Astrocyte (in vitro differentiated cells and primary cell): ENCODE results near the gene CRLF1. TPM values are rescaled to one million over a fixed set of nuclear protein-coding genes. Genes with fewer than 3 reads are reported as not detected.
A peak's percentile ranks its signal among the peaks of the same experiment; 100 is the strongest.

Source experiments
- DNase-seq: peaks from one replicate; pipeline ENCODE4 v3.0.0-alpha.2; 2010; ENCODE audit warnings: low read depth
- FAIRE-seq: peaks from 2 replicates; lab custom pipeline; 2011; peaks lifted over from hg19 to GRCh38; lab: Jason Lieb, UNC
- H2AFZ ChIP-seq: 2 replicates; pipeline ENCODE4 v1.6.0; 2012; ENCODE audit warnings: low read depth, low read length, inconsistent platforms
- H3K27ac ChIP-seq: 2 replicates; pipeline ENCODE4 v1.5.1; 2011; ENCODE audit warnings: low read depth, low read length, inconsistent platforms
- H3K27me3 ChIP-seq: 2 replicates; pipeline ENCODE4 v1.6.0; 2011; ENCODE audit warnings: low read length, inconsistent platforms; ENCODE audit not compliant: insufficient read depth
- H3K36me3 ChIP-seq: 2 replicates; pipeline ENCODE4 v1.5.1; 2011; ENCODE audit warnings: low read length, inconsistent platforms; ENCODE audit not compliant: insufficient read depth
- H3K4me1 ChIP-seq: 2 replicates; pipeline ENCODE4 v1.5.1; 2011; ENCODE audit warnings: low read length, inconsistent platforms; ENCODE audit not compliant: insufficient read depth
- H3K4me2 ChIP-seq: 2 replicates; pipeline ENCODE4 v1.6.0; 2012; ENCODE audit warnings: low read length, inconsistent platforms
- H3K4me3 ChIP-seq: 2 replicates; pipeline ENCODE4 v1.5.1; 2011; ENCODE audit warnings: low read depth, mild to moderate bottlenecking, low read length, inconsistent platforms; ENCODE audit not compliant: insufficient read depth
- H3K79me2 ChIP-seq: 2 replicates; pipeline ENCODE4 v1.6.0; 2012; ENCODE audit warnings: mild to moderate bottlenecking, low read length, inconsistent platforms; ENCODE audit not compliant: insufficient read depth
- H3K9ac ChIP-seq: 2 replicates; pipeline ENCODE4 v1.6.0; 2012; ENCODE audit warnings: mild to moderate bottlenecking, low read length, inconsistent platforms
- H3K9me3 ChIP-seq: 2 replicates; pipeline ENCODE4 v1.5.1; 2012; ENCODE audit warnings: low read depth, mild to moderate bottlenecking, low read length, inconsistent platforms; ENCODE audit not compliant: insufficient read depth
- H4K20me1 ChIP-seq: 2 replicates; pipeline ENCODE4 v1.6.0; 2012; ENCODE audit warnings: low read length, inconsistent platforms; ENCODE audit not compliant: insufficient read depth
- H3K27ac Mint-ChIP-seq: one replicate; pipeline ENCODE4 v1.8.0; 2021; ENCODE audit warnings: mild to moderate bottlenecking, mixed read lengths; ENCODE audit not compliant: unreplicated experiment
- H3K27me3 Mint-ChIP-seq: one replicate; pipeline ENCODE4 v1.8.0; 2021; ENCODE audit warnings: low read depth, mixed read lengths; ENCODE audit not compliant: unreplicated experiment
- H3K36me3 Mint-ChIP-seq: one replicate; pipeline ENCODE4 v1.8.0; 2021; ENCODE audit warnings: low read depth, mixed read lengths; ENCODE audit not compliant: unreplicated experiment
- H3K4me1 Mint-ChIP-seq: one replicate; pipeline ENCODE4 v1.8.0; 2021; ENCODE audit warnings: low read depth, mixed read lengths; ENCODE audit not compliant: unreplicated experiment
- H3K4me3 Mint-ChIP-seq: one replicate; pipeline ENCODE4 v1.8.0; 2021; ENCODE audit warnings: mild to moderate bottlenecking, moderate library complexity, mixed read lengths; ENCODE audit not compliant: unreplicated experiment
- H3K9me3 Mint-ChIP-seq: one replicate; pipeline ENCODE4 v1.8.0; 2021; ENCODE audit warnings: mild to moderate bottlenecking, mixed read lengths; ENCODE audit not compliant: unreplicated experiment
- CTCF ChIP-seq: IDR thresholded peaks from 2 replicates; pipeline ENCODE4 v1.5.1; 2011; ENCODE audit warnings: low read depth, mild to moderate bottlenecking, inconsistent platforms, low read length, moderate library complexity; ENCODE audit not compliant: insufficient read depth
- EZH2 ChIP-seq: IDR thresholded peaks from 2 replicates; pipeline ENCODE4 v1.6.1; 2012; ENCODE audit warnings: mild to moderate bottlenecking, low read length, inconsistent platforms; ENCODE audit not compliant: insufficient read depth
- total RNA-seq: library from RNA; stranded (reverse); gene quantifications from 2 replicates; pipeline ENCODE4 v1.2.1, GENCODE V29; 2021

CRLF1 gene
- total RNA-seq, 1 donor from 2014 or later = 18.5 TPM

GRCh38 chr19:18654469-18654868, 47.9 kb upstream of the CRLF1 start:
- Histone ChIP-seq H3K79me2 (no peaks in the 10 kb centered on the region), H3K4me3 (no peak overlapping the region), H3K9me3 (no peaks in the 10 kb centered on the region), H3K4me2 (no peak overlapping the region), H3K27ac (no peak overlapping the region), H2AFZ (no peak overlapping the region), H3K9ac (no peak overlapping the region), H3K36me3 (no peaks in the 10 kb centered on the region), H4K20me1 (peaks cover 29% of the 10 kb centered on the region), H3K4me1 (peaks cover 44% of the 10 kb centered on the region), H3K27me3 (no peaks in the 10 kb centered on the region)
- DNase-seq (no peak), FAIRE-seq (no peak)
- H3K4me3 Mint-ChIP-seq = no peak overlapping the region
- no peak overlapping the region for H3K27ac Mint-ChIP-seq
- H3K9me3 Mint-ChIP-seq = no peaks in the 10 kb centered on the region
- peaks cover 30% of the 10 kb centered on the region for H3K4me1 Mint-ChIP-seq
- H3K36me3 Mint-ChIP-seq = peaks cover 6% of the 10 kb centered on the region
- peaks cover 4% of the 10 kb centered on the region for H3K27me3 Mint-ChIP-seq
- TF ChIP-seq EZH2 (no peak), CTCF (no peak)

- Mint-ChIP-seq H3K36me3 (peaks cover 6% of the 10 kb centered on the region), H3K9me3 (no peaks in the 10 kb centered on the region), H3K4me1 (peaks cover 29% of the 10 kb centered on the region), H3K27ac (no peak overlapping the region), H3K4me3 (no peak overlapping the region), H3K27me3 (peaks cover 6% of the 10 kb centered on the region)
- H2AFZ ChIP-seq = no peak overlapping the region
- no peaks in the 10 kb centered on the region for H3K27me3 ChIP-seq
- no peak for TF ChIP-seq CTCF
- no peak for TF ChIP-seq EZH2
- no peaks in the 10 kb centered on the region for H3K36me3 ChIP-seq
- FAIRE-seq (no peak), DNase-seq (no peak)
- H4K20me1 ChIP-seq = peaks cover 35% of the 10 kb centered on the region
- no peak overlapping the region for H3K4me3 ChIP-seq
- H3K4me1 ChIP-seq = peaks cover 45% of the 10 kb centered on the region
- H3K9me3 ChIP-seq = no peaks in the 10 kb centered on the region
- H3K79me2 ChIP-seq = no peaks in the 10 kb centered on the region
- H3K4me2 ChIP-seq = no peak overlapping the region
- no peak overlapping the region for H3K9ac ChIP-seq
- H3K27ac ChIP-seq = no peak overlapping the region
Measured at GRCh38 chr19:18653853-18654252, 47.3 kb upstream of the CRLF1 start.

- H3K9me3 Mint-ChIP-seq = peaks cover 1% of the 10 kb centered on the region
- peak overlapping the region; percentile 75 for H3K27ac Mint-ChIP-seq
- peaks cover 6% of the 10 kb centered on the region for H3K36me3 Mint-ChIP-seq
- no peak overlapping the region for H3K4me3 ChIP-seq
- H3K9ac ChIP-seq = no peak overlapping the region
- H3K27me3 ChIP-seq = no peaks in the 10 kb centered on the region
- H3K4me1 ChIP-seq = peaks cover 36% of the 10 kb centered on the region
- TF ChIP-seq CTCF = no peak
- no peak for TF ChIP-seq EZH2
- peaks cover 9% of the 10 kb centered on the region for H3K27me3 Mint-ChIP-seq
- peaks cover 47% of the 10 kb centered on the region for H4K20me1 ChIP-seq
- H3K36me3 ChIP-seq = no peaks in the 10 kb centered on the region
- H3K9me3 ChIP-seq = no peaks in the 10 kb centered on the region
- no peak overlapping the region for H2AFZ ChIP-seq
- FAIRE-seq (no peak), DNase-seq (no peak)
- no peak overlapping the region for H3K27ac ChIP-seq
- H3K4me3 Mint-ChIP-seq = peak overlapping the region; percentile 27
- no peak overlapping the region for H3K4me2 ChIP-seq
- peaks cover 17% of the 10 kb centered on the region for H3K4me1 Mint-ChIP-seq
- no peaks in the 10 kb centered on the region for H3K79me2 ChIP-seq
Measured at GRCh38 chr19:18651733-18652132, 45.1 kb upstream of the CRLF1 start.
